Esophagus mucosa (tissue), 1 donor: ENCODE results near the gene FSTL5. TPM values are rescaled to one million over a fixed set of nuclear protein-coding genes. Genes with fewer than 3 reads are reported as not detected.
A peak's percentile ranks its signal among the peaks of the same experiment; 100 is the strongest.
"Not testable (repeated sequence)": the region's sequence is repeated elsewhere in the genome, so short reads cannot be mapped to it uniquely, and the experiment has no call there.

Experiments
- ATAC-seq: fragments of 200-7000 bp; cut with Tn5 transposase; one replicate; pipeline ENCODE4 v1.9.1; 2020
- total RNA-seq: library from RNA; stranded (reverse); gene quantifications from one replicate; pipeline ENCODE4 v1.2.4, GENCODE V29; 2023
- donor health status: DM: yes; HTN: yes; CAD: no.

The FSTL5 gene
- total RNA-seq, 1 donor from 2014 or later = not detected

GRCh38 chr4:161829591-161829990 is 334.2 kb downstream of the FSTL5 start:
- ATAC-seq = no peak

- ATAC-seq = no peak
Measured at GRCh38 chr4:161828061-161828460, 335.7 kb downstream of the FSTL5 start.

- no peak for ATAC-seq
Measured at GRCh38 chr4:161827013-161827412, 336.8 kb downstream of the FSTL5 start.

- no peak for ATAC-seq
Measured at GRCh38 chr4:161823450-161823849, 340.4 kb downstream of the FSTL5 start.

GRCh38 chr4:161822174-161822573 is 341.6 kb downstream of the FSTL5 start:
- ATAC-seq = no peak

GRCh38 chr4:161817914-161818313 is 345.9 kb downstream of the FSTL5 start:
- no peak for ATAC-seq

- no peak for ATAC-seq
Measured at GRCh38 chr4:161816958-161817357, 346.8 kb downstream of the FSTL5 start.

- no peak for ATAC-seq
Measured at GRCh38 chr4:161815841-161816240, 348.0 kb downstream of the FSTL5 start.

GRCh38 chr4:161813889-161814288 is 349.9 kb downstream of the FSTL5 start:
- ATAC-seq = no peak

GRCh38 chr4:161813389-161813788 is 350.4 kb downstream of the FSTL5 start:
- ATAC-seq = no peak

GRCh38 chr4:161803171-161803570 is 360.6 kb downstream of the FSTL5 start:
- ATAC-seq = no peak

- ATAC-seq = no peak
Measured at GRCh38 chr4:161799710-161800109, 364.1 kb downstream of the FSTL5 start.

- no peak for ATAC-seq
Measured at GRCh38 chr4:161792991-161793390, 370.8 kb downstream of the FSTL5 start.

- ATAC-seq = peak; percentile 17
Measured at GRCh38 chr4:161791796-161792556, 371.8 kb downstream of the FSTL5 start.

GRCh38 chr4:161767116-161767515 is 396.7 kb downstream of the FSTL5 start:
- ATAC-seq = no peak

- ATAC-seq = no peak
Measured at GRCh38 chr4:161762796-161763195, 401.0 kb downstream of the FSTL5 start.

- no peak for ATAC-seq
Measured at GRCh38 chr4:161760008-161760407, 403.8 kb downstream of the FSTL5 start.

- not testable (repeated sequence) for ATAC-seq
Measured at GRCh38 chr4:161758412-161758811, 405.4 kb downstream of the FSTL5 start.

GRCh38 chr4:161728929-161729328 is 434.9 kb downstream of the FSTL5 start:
- ATAC-seq = no peak

- ATAC-seq = no peak
Measured at GRCh38 chr4:161721947-161722346, 441.9 kb downstream of the FSTL5 start.

- no peak for ATAC-seq
Measured at GRCh38 chr4:161717084-161717483, 446.7 kb downstream of the FSTL5 start.

- ATAC-seq = no peak
Measured at GRCh38 chr4:161714931-161715330, 448.9 kb downstream of the FSTL5 start.

GRCh38 chr4:161714022-161714751 is 449.6 kb downstream of the FSTL5 start:
- no peak for ATAC-seq

- no peak for ATAC-seq
Measured at GRCh38 chr4:161704653-161705052, 459.1 kb downstream of the FSTL5 start.
